Stimulated activated CD4-positive, alpha-beta T cell treated with anti-CD3 and anti-CD28 coated beads, Interleukin-4, amount 100 ng/mL, for 1 hour (primary cell): ENCODE data around the gene SIT1.
A peak's percentile ranks its signal among the peaks of the same experiment; 100 is the strongest.

Experiments used
- DNase-seq: peaks from one replicate; pipeline ENCODE4 v3.0.0-alpha.2; 2020

Gene SIT1

DNA sequence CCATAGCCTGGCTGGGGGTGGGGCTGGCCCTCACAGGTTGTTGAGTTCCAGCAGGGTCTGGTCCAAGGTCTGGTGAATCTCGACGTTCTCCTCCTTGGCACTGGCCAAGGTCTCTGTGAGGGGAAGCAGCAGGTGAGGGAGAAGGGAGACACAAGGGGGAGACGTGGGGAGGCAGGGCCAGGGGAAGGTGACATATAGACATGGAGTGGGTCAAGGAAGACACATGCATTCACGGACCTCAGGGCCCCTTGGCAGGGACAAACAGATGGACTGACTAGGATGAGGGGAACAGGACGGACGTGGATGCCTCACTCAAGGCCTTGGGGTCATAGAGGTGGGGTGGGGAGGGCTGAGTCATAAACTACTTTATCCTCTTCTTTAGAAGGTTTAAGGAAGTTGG lies 31.3 kb upstream of the SIT1 start:
- no peak for DNase-seq

DNA sequence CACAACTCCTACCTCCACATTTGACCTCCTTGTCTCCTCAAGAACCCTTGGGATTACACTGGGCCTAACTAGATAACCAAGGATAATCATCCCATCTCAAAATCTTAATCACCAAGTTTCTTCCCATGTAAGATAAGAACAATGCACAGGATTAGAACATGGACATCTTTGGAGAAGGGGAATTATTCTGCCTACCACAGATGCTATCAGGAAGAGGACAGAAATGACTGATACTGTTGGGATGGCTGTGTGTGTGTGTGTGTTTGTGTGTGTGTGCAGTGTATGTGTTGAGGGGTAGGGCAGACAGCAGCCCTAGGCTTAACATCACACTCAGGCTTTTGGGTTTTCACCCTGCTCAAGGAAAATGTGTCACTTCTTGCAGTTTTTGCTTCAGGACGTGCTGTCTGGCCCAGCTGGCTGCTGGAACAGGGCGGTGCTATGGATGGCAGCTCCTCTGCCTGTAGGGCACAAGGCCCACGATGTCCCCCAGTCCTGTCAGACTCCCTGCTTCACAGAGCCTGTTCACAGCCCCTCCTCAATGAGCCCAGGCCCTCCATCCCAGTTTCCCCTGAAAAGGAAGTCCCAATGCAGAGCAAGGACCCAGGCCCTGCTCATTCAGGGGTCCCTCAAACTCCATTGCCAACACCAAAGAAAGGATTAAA lies 30.7 kb upstream of the SIT1 start:
- DNase-seq = no peak

DNA sequence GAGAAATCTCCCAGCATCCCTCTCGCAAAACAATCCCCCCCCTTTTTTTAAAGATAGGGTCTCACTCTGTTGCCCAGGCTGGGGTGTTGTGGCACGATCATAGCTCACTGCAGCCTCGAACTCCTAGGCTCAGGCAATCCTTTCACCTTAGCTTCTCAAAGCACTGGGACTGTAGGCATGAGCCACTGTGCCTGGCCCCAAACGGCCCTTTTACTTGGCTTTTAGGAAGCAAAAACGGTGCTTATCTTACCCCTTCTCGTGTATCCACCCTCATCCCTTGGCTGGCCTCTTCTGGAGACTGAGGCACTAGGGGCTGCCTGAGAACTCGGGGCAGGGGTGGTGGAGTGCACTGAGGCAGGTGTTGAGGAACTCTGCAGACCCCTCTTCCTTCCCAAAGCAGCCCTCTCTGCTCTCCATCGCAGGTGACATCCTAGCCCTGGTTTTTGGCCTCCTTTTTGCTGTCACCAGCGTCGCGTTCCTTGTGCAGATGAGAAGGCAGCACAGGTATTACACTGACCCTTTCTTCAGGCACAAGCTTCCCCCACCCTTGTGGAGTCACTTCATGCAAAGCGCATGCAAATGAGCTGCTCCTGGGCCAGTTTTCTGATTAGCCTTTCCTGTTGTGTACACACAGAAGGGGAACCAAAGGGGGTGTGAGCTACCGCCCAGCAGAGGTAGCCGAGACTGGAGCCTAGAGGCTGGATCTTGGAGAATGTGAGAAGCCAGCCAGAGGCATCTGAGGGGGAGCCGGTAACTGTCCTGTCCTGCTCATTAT lies 29.8 kb upstream of the SIT1 start:
- DNase-seq = no peak

DNA sequence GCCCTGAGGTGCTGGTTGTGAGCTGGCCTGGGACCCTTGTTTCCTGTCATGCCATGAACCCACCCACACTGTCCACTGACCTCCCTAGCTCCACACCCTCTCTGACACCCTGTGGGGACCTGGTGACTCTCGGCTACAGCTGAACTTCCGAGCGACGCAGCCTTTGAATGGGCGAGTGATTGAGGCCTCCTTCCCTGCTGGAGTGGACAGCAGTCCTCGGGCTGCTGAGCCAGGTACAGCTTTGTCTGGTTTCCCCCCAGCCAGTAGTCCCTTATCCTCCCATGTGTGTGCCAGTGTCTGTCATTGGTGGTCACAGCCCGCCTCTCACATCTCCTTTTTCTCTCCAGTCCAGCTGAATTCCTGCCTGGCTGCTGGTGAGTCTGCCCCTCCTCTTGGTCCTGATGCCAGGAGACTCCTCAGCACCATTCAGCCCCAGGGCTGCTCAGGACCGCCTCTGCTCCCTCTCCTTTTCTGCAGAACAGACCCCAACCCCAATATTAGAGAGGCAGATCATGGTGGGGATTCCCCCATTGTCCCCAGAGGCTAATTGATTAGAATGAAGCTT lies 29.1 kb upstream of the SIT1 start:
- no peak for DNase-seq

DNA sequence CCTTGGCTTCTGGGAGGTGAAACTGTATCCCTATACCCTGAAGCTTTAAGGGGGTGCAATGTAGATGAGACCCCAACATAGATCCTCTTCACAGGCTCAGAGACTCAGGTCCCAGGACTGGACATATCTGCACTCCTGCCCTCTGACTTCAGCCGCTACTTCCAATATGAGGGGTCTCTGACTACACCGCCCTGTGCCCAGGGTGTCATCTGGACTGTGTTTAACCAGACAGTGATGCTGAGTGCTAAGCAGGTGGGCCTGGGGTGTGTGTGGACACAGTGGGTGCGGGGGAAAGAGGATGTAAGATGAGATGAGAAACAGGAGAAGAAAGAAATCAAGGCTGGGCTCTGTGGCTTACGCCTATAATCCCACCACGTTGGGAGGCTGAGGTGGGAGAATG lies 28.4 kb upstream of the SIT1 start:
- no peak for DNase-seq

DNA sequence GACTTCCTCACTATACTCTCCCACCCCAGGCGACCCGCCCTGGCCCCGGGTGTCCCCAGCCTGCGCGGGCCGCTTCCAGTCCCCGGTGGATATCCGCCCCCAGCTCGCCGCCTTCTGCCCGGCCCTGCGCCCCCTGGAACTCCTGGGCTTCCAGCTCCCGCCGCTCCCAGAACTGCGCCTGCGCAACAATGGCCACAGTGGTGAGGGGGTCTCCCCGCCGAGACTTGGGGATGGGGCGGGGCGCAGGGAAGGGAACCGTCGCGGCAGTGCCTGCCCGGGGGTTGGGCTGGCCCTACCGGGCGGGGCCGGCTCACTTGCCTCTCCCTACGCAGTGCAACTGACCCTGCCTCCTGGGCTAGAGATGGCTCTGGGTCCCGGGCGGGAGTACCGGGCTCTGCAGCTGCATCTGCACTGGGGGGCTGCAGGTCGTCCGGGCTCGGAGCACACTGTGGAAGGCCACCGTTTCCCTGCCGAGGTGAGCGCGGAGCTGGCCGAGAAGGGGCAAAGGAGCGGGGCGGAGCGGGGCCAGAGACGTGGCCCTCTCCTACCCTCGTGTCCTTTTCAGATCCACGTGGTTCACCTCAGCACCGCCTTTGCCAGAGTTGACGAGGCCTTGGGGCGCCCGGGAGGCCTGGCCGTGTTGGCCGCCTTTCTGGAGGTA lies 25.1 kb upstream of the SIT1 start:
- DNase-seq = peak; percentile 50

DNA sequence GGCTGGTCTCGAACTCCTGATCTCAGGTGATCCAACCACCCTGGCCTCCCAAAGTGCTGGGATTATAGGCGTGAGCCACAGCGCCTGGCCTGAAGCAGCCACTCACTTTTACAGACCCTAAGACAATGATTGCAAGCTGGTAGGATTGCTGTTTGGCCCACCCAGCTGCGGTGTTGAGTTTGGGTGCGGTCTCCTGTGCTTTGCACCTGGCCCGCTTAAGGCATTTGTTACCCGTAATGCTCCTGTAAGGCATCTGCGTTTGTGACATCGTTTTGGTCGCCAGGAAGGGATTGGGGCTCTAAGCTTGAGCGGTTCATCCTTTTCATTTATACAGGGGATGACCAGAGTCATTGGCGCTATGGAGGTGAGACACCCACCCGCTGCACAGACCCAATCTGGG lies 24.5 kb upstream of the SIT1 start:
- DNase-seq = no peak

DNA sequence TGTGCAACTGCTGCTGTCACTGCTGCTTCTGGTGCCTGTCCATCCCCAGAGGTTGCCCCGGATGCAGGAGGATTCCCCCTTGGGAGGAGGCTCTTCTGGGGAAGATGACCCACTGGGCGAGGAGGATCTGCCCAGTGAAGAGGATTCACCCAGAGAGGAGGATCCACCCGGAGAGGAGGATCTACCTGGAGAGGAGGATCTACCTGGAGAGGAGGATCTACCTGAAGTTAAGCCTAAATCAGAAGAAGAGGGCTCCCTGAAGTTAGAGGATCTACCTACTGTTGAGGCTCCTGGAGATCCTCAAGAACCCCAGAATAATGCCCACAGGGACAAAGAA lies 23.3 kb upstream of the SIT1 start:
- DNase-seq = no peak

DNA sequence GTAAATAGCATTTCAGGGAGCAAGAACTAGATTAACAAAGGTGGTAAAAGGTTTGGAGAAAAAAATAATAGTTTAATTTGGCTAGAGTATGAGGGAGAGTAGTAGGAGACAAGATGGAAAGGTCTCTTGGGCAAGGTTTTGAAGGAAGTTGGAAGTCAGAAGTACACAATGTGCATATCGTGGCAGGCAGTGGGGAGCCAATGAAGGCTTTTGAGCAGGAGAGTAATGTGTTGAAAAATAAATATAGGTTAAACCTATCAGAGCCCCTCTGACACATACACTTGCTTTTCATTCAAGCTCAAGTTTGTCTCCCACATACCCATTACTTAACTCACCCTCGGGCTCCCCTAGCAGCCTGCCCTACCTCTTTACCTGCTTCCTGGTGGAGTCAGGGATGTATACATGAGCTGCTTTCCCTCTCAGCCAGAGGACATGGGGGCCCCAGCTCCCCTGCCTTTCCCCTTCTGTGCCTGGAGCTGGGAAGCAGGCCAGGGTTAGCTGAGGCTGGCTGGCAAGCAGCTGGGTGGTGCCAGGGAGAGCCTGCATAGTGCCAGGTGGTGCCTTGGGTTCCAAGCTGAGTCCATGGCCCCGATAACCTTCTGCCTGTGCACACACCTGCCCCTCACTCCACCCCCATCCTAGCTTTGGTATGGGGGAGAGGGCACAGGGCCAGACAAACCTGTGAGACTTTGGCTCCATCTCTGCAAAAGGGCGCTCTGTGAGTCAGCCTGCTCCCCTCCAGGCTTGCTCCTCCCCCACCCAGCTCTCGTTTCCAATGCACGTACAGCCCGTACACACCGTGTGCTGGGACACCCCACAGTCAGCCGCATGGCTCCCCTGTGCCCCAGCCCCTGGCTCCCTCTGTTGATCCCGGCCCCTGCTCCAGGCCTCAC lies 22.6 kb upstream of the SIT1 start, which contains the start of gene CA9:
CA9 (plus strand) TSS at position 797 of the 893 bp plus-strand sequence; CDS start at position 829, 32 bp downstream.
- no peak for DNase-seq

DNA sequence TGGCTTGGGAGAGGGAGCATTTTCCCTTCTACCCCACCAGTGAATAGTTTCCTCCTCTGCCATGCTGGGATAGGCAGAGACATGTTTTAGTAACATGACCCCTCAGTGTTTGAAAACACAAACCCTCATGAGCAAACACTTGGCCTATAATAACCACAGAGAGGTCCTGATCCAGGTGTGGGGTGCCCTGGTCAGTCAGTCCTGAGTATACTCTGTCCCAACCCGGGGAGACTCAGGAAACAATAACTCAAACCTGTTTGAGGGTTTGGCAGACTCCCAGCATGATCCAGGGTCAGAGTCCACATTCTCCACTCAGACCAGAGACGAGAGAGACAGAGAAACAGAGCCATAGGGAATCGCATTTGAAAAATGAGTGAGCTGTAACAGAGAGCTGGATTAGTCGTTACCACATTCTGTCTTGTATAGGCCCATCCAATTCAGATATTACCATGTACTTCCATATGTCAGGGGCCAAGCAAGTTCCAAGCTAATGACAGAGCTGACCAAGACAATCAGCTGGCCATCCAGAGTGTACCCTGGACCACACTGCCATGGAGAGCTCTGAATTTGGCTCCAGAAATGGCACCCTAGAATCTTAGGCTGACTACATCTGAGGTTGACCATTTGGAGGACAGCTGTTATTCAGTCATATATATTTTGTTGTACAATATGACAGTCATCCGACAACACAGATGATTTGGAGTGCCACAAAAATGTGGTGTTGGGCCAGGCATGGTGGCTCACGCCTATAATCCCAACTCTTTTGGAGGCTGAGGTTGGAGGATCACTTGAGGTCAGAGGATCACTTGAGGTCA lies 18.8 kb upstream of the SIT1 start:
- no peak for DNase-seq

DNA sequence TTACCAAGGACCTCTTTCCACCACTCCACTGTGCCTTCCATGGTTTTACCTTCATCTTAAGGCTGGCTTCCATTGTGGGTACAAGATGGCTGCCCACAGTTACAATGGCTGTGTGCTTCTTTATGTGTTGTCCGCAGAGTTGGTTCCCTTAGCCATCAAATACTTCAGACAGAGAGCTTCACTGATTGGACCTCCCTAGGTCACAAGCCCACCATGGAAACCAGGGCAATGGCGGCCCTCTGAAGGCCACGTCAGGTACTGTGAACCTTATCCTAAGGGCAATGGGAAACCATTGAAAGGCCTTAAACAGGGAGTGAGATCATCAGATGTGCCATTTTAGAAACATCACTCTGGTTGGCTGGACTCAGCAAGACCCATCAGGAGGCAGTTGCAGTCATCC lies 17.2 kb upstream of the SIT1 start:
- DNase-seq = no peak

DNA sequence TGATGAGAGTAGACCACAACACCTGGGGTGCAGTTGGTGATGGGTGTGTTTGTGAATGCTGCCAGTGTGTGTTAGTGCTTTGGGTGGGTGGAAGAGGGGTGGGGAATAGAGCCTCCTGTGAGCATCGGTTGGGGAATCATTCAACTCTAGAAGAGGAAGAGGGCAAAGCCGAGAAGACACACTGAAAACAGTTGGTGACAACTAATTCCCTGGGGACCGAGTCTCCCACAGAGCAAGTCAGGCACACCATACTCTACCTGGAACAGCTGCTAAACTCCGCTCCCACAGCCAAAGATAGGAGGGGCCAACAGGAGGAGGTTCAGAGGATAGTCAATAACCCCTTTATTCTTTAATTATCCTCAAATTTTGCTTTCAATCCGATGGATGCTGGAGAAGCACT lies 15.8 kb upstream of the SIT1 start:
- DNase-seq = no peak

DNA sequence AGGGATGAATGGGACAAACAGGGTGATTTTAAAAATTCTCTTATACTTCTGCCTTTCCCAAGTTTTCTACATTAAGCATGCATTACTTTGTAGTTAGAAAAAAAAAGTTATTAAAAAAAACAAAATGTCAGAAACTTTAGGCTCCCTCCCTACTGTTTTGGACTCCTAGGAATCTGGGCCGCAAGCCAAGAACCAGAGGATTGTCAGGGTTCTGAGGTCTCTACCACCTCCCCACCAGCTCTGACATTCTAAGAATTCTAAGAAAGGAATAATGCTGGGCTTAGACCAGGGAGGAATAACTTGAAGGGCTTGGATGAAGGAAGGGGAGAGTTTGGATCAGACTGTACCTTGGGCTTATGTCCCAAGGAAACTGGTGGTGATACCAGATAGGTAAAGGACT lies 15.3 kb upstream of the SIT1 start:
- no peak for DNase-seq

DNA sequence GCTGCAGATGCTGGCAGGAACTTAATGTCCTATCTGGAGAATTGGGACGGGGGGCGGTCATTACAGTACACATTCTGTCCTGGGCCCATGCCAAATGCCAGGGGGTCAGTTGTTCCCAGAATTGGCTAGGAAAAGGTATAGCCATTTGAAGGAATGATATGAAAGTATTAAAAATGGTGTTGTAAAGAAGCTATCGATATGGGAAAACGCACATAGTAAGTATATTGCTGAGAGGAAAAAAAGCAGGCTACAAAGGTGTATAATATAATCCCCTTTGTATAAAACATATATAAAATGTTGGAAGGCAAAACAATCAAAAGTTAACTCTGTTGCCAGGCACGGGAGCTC lies 14.7 kb upstream of the SIT1 start:
- no peak for DNase-seq

DNA sequence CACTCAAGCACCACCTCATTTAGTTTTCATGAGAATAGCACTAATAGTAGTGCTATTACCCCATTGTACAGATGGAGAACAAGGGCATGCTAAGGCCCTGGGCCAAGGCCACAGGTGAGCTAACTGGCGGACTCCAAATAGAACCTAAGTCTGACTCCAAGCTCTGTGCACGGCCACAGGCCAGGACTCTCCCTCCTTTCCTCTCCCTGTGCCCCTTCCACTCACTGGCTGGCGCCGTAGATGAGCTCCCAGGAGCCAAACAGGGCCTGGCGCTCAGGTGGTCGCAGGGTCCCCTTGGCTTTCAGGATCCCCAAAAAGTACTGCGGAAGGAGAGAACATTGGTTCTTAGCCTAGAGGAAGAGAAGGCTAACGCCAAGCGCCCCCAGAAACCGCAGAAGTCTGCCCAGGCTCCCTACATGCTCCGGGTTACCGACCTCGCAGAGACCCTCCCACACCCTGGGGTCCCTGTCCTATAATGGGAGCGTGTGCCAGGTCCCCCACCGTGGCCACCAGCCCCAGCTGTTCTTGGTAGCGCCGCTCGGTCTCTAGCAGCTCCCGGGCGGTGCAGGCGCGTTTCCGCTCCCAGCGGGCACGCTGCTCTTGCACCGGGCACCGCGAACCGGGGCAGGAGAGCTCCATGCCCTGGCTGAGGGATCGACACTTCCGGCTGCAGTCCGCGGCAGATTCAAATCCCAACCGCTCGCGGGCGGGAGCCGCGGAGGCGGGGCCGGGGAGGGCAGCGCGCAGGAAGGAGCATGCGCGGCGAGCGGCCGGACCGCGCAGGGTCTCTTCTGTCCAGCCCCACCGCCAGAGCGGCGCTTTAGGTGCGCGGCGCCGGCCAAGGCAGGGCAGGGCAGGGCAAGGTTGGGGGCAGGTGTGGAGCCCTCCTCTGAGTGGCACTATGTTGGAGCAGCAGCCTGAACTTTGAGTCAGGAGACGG lies 14.1 kb upstream of the SIT1 start, which contains the start of gene ARHGEF39:
ARHGEF39 (minus strand) TSS at position 665 of the 940 bp plus-strand sequence; CDS start at position 639, 26 bp downstream.
- DNase-seq = peak; percentile 63

DNA sequence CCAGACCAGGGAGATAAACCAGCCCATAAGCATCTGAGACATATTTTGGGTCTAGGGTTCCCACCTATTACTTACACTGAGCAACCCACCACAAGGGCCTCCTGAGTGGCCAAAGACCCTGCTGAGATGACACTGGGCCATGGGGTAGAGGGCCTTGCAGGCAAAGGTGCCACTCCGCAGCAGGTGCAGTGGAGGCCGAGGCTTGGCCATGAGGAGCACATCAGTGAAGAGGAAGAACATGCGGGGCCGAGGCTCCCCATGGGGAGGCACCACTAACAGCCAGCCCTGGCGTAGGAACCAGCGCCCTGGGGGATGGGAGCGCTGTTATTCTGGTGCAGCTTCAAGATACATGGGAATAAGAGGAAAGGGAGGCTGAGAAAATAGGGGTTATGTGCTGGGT lies 11.7 kb upstream of the SIT1 start:
- no peak for DNase-seq

DNA sequence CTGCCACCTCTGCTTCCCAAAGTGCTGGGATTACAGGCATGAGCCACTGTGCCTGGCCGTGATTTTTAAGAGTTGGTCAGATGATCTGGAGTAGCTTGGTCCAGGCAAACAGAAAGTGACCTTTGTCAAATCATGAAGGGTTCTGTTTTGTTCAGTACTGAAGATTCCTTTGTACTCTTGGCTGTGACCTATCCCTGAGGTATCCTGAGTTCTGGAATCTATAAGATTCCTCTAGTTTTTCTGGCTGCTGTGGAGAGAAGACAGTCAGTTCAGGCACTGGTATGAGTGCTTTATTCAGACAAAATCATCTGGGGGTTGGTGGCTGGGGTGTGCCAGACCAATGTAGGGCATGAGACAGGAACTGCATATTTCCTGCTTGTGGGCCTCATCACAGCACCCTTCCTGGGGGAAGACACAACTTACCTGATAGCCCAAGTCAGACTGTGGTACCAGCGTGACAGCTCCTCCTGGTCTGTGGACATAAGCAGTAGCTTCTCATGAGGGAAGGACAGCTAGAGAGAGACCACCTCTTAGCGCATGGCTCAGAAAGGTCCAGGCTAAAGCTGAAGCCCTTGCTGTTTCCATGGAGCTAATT lies 11.1 kb upstream of the SIT1 start:
- DNase-seq = no peak

DNA sequence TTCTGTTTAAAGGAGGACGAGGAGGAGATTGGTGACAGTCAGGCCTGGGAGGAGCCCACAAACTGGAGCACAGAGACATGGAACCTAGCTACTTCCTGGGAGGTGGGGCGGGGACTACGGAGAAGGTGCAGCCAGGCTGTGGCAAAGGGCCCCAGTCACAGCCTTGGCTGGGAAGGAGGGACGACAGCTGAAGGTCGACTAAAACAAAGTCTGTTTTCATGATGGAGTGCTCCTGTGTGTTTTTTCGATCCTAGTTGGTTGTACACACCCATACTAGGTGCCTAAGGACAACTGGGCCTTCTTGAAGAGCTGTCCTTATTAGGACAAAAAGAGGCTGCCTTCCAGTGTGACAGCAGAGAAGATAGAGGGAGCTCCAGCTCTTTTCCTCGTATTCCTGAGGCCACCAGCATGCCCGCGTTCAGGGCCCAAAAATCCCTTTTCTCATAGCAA lies 10.3 kb upstream of the SIT1 start:
- DNase-seq = no peak

DNA sequence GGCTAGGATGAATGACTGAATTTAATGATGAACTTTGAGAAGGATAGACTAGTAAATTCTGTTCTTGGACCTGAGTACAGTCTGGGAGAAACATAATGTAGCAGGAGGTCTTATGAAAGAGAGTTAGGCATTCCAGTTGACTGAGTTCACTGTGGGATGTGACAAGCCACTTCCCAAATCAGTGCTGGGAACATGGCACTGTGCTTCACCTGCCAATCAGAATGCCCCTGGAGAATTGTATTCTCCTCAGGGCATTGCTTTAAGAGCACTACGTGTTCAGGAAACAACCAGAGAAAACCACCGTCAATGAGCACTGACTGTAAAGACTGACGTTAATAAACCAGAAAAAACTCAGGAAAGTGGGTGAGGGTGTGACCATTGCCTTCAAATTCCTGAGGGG lies 8.6 kb upstream of the SIT1 start:
- DNase-seq = no peak

DNA sequence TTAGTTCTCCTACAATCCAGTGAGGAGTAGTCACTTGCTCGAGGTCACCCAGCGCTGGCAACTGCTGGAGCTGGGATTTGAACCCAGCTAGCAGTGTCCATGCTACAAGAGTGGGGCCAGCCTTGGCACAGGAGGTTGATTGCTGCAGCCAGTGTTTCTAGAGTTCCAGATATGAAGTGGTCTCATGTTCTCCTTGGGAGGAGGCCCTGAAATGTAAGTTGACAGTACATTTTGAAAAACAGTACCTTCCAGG lies 8.2 kb upstream of the SIT1 start:
- DNase-seq = no peak
